ENCODE data around the gene TSPAN9. TPM values are rescaled to one million over a fixed set of nuclear protein-coding genes. Genes with fewer than 3 reads are reported as not detected.

Gene TSPAN9
- total RNA-seq, 1 experiment from 2014 or later: 13.2 TPM

DNA sequence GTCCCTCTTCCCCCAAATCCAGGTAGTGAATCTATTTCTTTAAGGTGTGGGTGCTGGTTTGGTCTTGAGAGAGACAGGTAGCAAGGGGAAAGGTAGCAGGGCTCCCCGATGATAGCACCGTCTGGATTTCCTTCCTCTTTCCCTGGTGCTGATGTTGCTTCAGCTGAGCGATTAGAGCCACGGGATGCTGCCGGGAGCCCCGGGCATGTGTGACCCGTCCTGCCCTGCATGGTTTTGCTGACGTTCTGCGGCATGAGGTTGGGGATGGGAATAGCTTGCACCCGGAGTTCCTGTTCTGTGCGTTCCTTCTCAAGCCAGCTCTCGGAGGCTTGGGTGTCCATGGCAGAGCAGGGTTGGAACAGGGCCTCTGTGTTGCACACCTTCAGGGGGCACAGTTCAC lies 107.3 kb downstream of the TSPAN9 start:
- ChIA-PET CTCF (interaction anchor here (1.8 kb wide), 1 partner anchor 19 kb away, joined by 6 read pairs; no protein-coding TSS in a partner anchor), RAD21 (ENCODE audit: low non-redundant PET in 1 of 2, low total read pairs in 2 of 2, uncharacterized antibody in 2 of 2, unreplicated experiment in 2 of 2) (interaction anchor here in 1 of 2 experiments (0.6 kb wide), 1 partner anchor 158 kb away, joined by 3 read pairs; no protein-coding TSS in a partner anchor), POLR2A (no interaction called here)
- TF ChIP-seq, protein P1, sequence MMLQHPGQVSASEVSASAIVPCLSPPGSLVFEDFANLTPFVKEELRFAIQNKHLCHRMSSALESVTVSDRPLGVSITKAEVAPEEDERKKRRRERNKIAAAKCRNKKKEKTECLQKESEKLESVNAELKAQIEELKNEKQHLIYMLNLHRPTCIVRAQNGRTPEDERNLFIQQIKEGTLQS (IDR thresholded peaks at IDR 0.05): no peak
- TF ChIP-seq RAD21 (IDR thresholded peaks at IDR 0.05; ENCODE audit: low read depth) (no peak), JUND (IDR thresholded peaks at IDR 0.05) (no peak), ZFX (IDR thresholded peaks at IDR 0.05) (no peak), FOSL1 (IDR thresholded peaks at IDR 0.05; ENCODE audit: low read depth) (no peak), TCF7L2 (IDR thresholded peaks at IDR 0.05; ENCODE audit: borderline replicate concordance, extremely low read depth, insufficient read depth, insufficient read length) (no peak), EZH2 (IDR thresholded peaks at IDR 0.05) (no peak), ZNF274 (IDR thresholded peaks at IDR 0.05; ENCODE audit: low read depth, low read length) (no peak), CBX3 (IDR thresholded peaks at IDR 0.05; ENCODE audit: low read depth) (no peak), ELF1 (IDR thresholded peaks at IDR 0.05; ENCODE audit: borderline replicate concordance, low read depth) (no peak), EGR1 (IDR thresholded peaks at IDR 0.05; ENCODE audit: low read depth) (no peak), POLR2AphosphoS5 (IDR thresholded peaks at IDR 0.05; ENCODE audit: low read depth, low read length) (no peak), SP1 (IDR thresholded peaks at IDR 0.05; ENCODE audit: low read depth) (no peak), CEBPB (IDR thresholded peaks at IDR 0.05; ENCODE audit: low read depth) (no peak)
- TF ChIP-seq, protein P2, sequence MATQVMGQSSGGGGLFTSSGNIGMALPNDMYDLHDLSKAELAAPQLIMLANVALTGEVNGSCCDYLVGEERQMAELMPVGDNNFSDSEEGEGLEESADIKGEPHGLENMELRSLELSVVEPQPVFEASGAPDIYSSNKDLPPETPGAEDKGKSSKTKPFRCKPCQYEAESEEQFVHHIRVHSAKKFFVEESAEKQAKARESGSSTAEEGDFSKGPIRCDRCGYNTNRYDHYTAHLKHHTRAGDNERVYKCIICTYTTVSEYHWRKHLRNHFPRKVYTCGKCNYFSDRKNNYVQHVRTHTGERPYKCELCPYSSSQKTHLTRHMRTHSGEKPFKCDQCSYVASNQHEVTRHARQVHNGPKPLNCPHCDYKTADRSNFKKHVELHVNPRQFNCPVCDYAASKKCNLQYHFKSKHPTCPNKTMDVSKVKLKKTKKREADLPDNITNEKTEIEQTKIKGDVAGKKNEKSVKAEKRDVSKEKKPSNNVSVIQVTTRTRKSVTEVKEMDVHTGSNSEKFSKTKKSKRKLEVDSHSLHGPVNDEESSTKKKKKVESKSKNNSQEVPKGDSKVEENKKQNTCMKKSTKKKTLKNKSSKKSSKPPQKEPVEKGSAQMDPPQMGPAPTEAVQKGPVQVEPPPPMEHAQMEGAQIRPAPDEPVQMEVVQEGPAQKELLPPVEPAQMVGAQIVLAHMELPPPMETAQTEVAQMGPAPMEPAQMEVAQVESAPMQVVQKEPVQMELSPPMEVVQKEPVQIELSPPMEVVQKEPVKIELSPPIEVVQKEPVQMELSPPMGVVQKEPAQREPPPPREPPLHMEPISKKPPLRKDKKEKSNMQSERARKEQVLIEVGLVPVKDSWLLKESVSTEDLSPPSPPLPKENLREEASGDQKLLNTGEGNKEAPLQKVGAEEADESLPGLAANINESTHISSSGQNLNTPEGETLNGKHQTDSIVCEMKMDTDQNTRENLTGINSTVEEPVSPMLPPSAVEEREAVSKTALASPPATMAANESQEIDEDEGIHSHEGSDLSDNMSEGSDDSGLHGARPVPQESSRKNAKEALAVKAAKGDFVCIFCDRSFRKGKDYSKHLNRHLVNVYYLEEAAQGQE (IDR thresholded peaks at IDR 0.05; ENCODE audit: low read depth): no peak
- TF ChIP-seq, protein P3, sequence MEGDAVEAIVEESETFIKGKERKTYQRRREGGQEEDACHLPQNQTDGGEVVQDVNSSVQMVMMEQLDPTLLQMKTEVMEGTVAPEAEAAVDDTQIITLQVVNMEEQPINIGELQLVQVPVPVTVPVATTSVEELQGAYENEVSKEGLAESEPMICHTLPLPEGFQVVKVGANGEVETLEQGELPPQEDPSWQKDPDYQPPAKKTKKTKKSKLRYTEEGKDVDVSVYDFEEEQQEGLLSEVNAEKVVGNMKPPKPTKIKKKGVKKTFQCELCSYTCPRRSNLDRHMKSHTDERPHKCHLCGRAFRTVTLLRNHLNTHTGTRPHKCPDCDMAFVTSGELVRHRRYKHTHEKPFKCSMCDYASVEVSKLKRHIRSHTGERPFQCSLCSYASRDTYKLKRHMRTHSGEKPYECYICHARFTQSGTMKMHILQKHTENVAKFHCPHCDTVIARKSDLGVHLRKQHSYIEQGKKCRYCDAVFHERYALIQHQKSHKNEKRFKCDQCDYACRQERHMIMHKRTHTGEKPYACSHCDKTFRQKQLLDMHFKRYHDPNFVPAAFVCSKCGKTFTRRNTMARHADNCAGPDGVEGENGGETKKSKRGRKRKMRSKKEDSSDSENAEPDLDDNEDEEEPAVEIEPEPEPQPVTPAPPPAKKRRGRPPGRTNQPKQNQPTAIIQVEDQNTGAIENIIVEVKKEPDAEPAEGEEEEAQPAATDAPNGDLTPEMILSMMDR (IDR thresholded peaks at IDR 0.05 in 2 of 3, conservative IDR thresholded peaks at IDR 0.05 in 1 of 3; ENCODE audit: borderline replicate concordance in 1 of 3, insufficient read depth in 1 of 3, low read depth in 2 of 3, low read length in 2 of 3): no peak
- TF ChIP-seq, protein P4, sequence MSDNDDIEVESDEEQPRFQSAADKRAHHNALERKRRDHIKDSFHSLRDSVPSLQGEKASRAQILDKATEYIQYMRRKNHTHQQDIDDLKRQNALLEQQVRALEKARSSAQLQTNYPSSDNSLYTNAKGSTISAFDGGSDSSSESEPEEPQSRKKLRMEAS (IDR thresholded peaks at IDR 0.05): no peak
- TF ChIP-seq, protein P5, sequence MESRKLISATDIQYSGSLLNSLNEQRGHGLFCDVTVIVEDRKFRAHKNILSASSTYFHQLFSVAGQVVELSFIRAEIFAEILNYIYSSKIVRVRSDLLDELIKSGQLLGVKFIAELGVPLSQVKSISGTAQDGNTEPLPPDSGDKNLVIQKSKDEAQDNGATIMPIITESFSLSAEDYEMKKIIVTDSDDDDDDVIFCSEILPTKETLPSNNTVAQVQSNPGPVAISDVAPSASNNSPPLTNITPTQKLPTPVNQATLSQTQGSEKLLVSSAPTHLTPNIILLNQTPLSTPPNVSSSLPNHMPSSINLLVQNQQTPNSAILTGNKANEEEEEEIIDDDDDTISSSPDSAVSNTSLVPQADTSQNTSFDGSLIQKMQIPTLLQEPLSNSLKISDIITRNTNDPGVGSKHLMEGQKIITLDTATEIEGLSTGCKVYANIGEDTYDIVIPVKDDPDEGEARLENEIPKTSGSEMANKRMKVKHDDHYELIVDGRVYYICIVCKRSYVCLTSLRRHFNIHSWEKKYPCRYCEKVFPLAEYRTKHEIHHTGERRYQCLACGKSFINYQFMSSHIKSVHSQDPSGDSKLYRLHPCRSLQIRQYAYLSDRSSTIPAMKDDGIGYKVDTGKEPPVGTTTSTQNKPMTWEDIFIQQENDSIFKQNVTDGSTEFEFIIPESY (IDR thresholded peaks at IDR 0.05; ENCODE audit: extremely low read depth, insufficient replicate concordance, low read length): no peak
- Histone ChIP-seq H2AFZ (ENCODE audit: low read depth, low read length, poor library complexity, severe bottlenecking) (no peak overlapping the region), H3K9me3 (ENCODE audit: control insufficient read depth in 1 of 2, insufficient read depth in 1 of 2, low read depth in 1 of 2, low read length in 2 of 2) (no peaks in the 10 kb centered on the region), H3K27ac (ENCODE audit: low read depth, low read length) (no peak overlapping the region), H3K79me2 (ENCODE audit: insufficient read depth, low read length) (no peaks in the 10 kb centered on the region), H3K4me3 (replicated peaks in 1 of 2; ENCODE audit: low read depth in 1 of 2, low read length in 2 of 2) (no peak overlapping the region), H3K36me3 (ENCODE audit: control insufficient read depth in 1 of 2, insufficient read depth in 2 of 2, low read length in 2 of 2) (no peaks in the 10 kb centered on the region), H3K4me2 (ENCODE audit: low read length) (no peak overlapping the region), H3K9me2 (ENCODE audit: insufficient read depth) (no peaks in the 10 kb centered on the region), H3K4me1 (ENCODE audit: control insufficient read depth in 1 of 2, insufficient read depth in 2 of 2, low read length in 2 of 2) (peaks cover 0 to 7% of the 10 kb centered on the region in 2 experiments; a peak in 2 of 4 replicates), H3K27me3 (ENCODE audit: insufficient read depth, low read length) (no peaks in the 10 kb centered on the region), H4K20me1 (ENCODE audit: insufficient read depth) (no peaks in the 10 kb centered on the region), H3K9ac (ENCODE audit: low read length) (no peak overlapping the region)
- DNase-seq (ENCODE audit: low read depth, low spot score) (no peak), ATAC-seq (no peak)
- BruUV-seq (replicated peaks): no TSS peak
- intact Hi-C loops (cut with micrococcal nuclease): no loop called here

All from HCT116 (cell line).